ENCODE data around the gene MOB3A. TPM values are rescaled to one million over a fixed set of nuclear protein-coding genes. Genes with fewer than 3 reads are reported as not detected.

MOB3A gene
- total RNA-seq: 15.8 and 19.5 TPM in 2 replicates

- TF ChIP-seq CTCF (IDR thresholded peaks at IDR 0.05; ENCODE audit: insufficient read depth, low read length, severe bottlenecking): peak; percentile 61
- H3K27me3 ChIP-seq (ENCODE audit: control insufficient read depth, insufficient read depth, low read length): no peaks in the 10 kb centered on the region
- H3K4me3 ChIP-seq (ENCODE audit: low read depth, low read length): peak within 1 kb of the TSS; percentile 67
- no peak for FAIRE-seq
- peaks cover 8% of the 10 kb centered on the region for H3K36me3 ChIP-seq (ENCODE audit: control insufficient read depth, insufficient read depth, low read length)
- no peak for DNase-seq (ENCODE audit: low read depth)
These were observed at the start of gene MOB3A for GRCh38 chr19:2096034-2096479. Gene MOB3A (minus strand): TSS chr19:2096326. CDS start chr19:2078560, 17,766 bp downstream.

GRCh38 chr19:2145831-2146241 lies 49.7 kb upstream of the MOB3A start:
- no peaks in the 10 kb centered on the region for H3K27me3 ChIP-seq (ENCODE audit: control insufficient read depth, insufficient read depth, low read length)
- no peak for FAIRE-seq
- TF ChIP-seq CTCF (IDR thresholded peaks at IDR 0.05; ENCODE audit: insufficient read depth, low read length, severe bottlenecking): no peak
- peaks cover 6% of the 10 kb centered on the region for H3K36me3 ChIP-seq (ENCODE audit: control insufficient read depth, insufficient read depth, low read length)
- H3K4me3 ChIP-seq (ENCODE audit: low read depth, low read length): no peak overlapping the region
- no peak for DNase-seq (ENCODE audit: low read depth)

GRCh38 chr19:2144190-2144589 lies 48.1 kb upstream of the MOB3A start:
- TF ChIP-seq CTCF (IDR thresholded peaks at IDR 0.05; ENCODE audit: insufficient read depth, low read length, severe bottlenecking): no peak
- no peak for FAIRE-seq
- peaks cover 16% of the 10 kb centered on the region for H3K36me3 ChIP-seq (ENCODE audit: control insufficient read depth, insufficient read depth, low read length)

GRCh38 chr19:2142173-2142829 lies 46.2 kb upstream of the MOB3A start:
- DNase-seq (ENCODE audit: low read depth) (no peak), FAIRE-seq (no peak)
- H3K36me3 ChIP-seq (ENCODE audit: control insufficient read depth, insufficient read depth, low read length): peaks cover 23% of the 10 kb centered on the region
- no peak for TF ChIP-seq CTCF (IDR thresholded peaks at IDR 0.05; ENCODE audit: insufficient read depth, low read length, severe bottlenecking)
- no peaks in the 10 kb centered on the region for H3K27me3 ChIP-seq (ENCODE audit: control insufficient read depth, insufficient read depth, low read length)
- no peak overlapping the region for H3K4me3 ChIP-seq (ENCODE audit: low read depth, low read length)

More at GRCh38 chr19:2144190-2144589, 48.1 kb upstream of the MOB3A start:
- Histone ChIP-seq H3K4me3 (ENCODE audit: low read depth, low read length) (no peak overlapping the region), H3K27me3 (ENCODE audit: control insufficient read depth, insufficient read depth, low read length) (no peaks in the 10 kb centered on the region)
- no peak for DNase-seq (ENCODE audit: low read depth)

GRCh38 chr19:2140138-2140569 lies 44.0 kb upstream of the MOB3A start:
- FAIRE-seq (no peak), DNase-seq (ENCODE audit: low read depth) (no peak)
- H3K36me3 ChIP-seq (ENCODE audit: control insufficient read depth, insufficient read depth, low read length): peaks cover 30% of the 10 kb centered on the region
- H3K27me3 ChIP-seq (ENCODE audit: control insufficient read depth, insufficient read depth, low read length): no peaks in the 10 kb centered on the region
- no peak overlapping the region for H3K4me3 ChIP-seq (ENCODE audit: low read depth, low read length)
- TF ChIP-seq CTCF (IDR thresholded peaks at IDR 0.05; ENCODE audit: insufficient read depth, low read length, severe bottlenecking): no peak

All from bronchial epithelial cell (primary cell).